ENCODE data around the gene ZNF428.

ZNF428 gene, protein sequence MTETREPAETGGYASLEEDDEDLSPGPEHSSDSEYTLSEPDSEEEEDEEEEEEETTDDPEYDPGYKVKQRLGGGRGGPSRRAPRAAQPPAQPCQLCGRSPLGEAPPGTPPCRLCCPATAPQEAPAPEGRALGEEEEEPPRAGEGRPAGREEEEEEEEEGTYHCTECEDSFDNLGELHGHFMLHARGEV

DNA sequence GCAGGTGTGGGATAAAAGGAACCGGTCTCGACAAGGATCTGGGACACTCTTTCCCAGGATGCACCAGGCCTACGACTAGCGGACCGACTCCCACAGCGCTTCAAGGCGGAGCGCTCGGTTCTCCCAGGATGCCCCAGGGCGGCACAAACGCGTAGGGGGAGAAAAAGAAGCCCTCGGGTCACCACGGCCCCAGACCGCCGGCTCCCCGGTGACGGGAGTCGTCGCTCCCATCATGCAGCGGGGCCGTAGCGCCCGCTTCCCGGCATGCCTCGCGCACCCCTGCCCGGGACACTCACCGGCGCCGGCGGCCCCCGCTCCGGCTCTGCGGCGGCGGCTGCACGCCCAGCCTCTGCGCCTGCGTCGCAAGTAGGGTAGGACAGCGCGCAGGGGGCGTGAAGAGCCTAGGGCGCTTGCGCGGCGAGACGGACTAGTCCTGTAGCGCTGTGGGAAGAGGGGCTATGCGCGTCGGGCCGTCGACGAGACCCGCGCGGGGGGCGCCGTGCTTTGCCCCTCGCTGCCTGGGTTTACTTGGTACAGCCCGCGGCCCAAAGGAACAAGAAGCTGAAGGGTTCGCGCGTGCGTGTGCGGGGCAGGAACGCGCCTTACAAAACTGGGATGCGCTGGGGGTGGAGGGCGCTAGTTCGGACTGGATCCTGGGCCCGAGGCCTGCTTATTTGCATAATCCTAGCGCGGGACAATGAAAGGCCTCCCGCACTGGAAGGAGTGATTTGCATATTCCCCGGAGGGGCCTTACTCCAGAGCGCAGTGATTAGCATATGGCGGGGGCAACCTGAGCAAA is at the start of gene ZNF428:
Gene ZNF428 (minus strand): TSS at position 368 of the 799 bp plus-strand sequence. CDS start 5,325 bp downstream, outside the sequence.
- Histone ChIP-seq H3K27me3 (replicated peaks; ENCODE audit: control insufficient read depth, insufficient read depth, low read length) (no peaks in the 10 kb centered on the region), H3K4me3 (replicated peaks; ENCODE audit: low read depth, low read length) (peak within 1 kb of the TSS; percentile 84), H3K36me3 (ENCODE audit: control insufficient read depth, insufficient read depth, low read length) (no peaks in the 10 kb centered on the region)
- TF ChIP-seq, protein P1, sequence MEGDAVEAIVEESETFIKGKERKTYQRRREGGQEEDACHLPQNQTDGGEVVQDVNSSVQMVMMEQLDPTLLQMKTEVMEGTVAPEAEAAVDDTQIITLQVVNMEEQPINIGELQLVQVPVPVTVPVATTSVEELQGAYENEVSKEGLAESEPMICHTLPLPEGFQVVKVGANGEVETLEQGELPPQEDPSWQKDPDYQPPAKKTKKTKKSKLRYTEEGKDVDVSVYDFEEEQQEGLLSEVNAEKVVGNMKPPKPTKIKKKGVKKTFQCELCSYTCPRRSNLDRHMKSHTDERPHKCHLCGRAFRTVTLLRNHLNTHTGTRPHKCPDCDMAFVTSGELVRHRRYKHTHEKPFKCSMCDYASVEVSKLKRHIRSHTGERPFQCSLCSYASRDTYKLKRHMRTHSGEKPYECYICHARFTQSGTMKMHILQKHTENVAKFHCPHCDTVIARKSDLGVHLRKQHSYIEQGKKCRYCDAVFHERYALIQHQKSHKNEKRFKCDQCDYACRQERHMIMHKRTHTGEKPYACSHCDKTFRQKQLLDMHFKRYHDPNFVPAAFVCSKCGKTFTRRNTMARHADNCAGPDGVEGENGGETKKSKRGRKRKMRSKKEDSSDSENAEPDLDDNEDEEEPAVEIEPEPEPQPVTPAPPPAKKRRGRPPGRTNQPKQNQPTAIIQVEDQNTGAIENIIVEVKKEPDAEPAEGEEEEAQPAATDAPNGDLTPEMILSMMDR (IDR thresholded peaks at IDR 0.05; ENCODE audit: insufficient read depth, low read length, poor library complexity, severe bottlenecking): no peak
- peak; percentile 92 for DNase-seq (ENCODE audit: extremely low read depth, insufficient read length)

DNA sequence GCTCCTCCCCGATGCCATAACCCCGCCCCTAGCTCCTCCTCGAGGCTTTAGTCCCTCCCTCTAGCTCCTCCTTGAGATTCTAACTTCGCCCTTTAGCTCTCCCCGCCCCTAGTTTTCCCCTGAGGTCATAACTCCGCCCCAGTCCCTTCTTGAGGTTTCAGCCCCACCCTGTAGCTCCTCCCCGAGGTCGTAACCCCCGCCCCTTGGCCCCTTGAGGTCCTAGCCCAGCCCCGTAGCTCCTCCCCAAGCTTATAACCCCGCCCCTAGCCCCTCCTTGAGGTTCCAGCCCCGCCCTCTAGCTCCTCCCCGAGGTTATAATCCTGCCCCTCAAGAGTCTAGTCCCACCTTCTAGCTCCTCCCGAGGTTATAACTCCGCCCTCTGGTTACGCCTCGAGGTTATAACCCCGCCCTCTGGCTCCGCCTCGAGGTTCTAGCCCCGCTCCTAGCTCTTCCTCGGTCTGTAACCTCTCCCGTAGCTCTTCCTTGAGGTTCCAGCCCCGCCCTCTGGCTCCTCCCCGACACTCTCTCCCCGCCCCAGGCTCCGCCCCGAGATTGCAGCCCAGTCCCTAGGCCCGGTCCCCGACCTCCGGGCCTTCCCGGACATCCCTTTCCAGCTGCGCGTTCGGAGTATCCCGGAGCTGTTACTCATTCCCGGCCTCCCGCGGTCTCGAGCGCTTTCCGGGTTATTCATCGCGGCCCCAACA is 49.1 kb upstream of the ZNF428 start:
- TF ChIP-seq, protein P1 (IDR thresholded peaks at IDR 0.05; ENCODE audit: insufficient read depth, low read length, poor library complexity, severe bottlenecking): no peak
- Histone ChIP-seq H3K4me3 (replicated peaks; ENCODE audit: low read depth, low read length) (peak overlapping the region; percentile 60), H3K36me3 (ENCODE audit: control insufficient read depth, insufficient read depth, low read length) (no peaks in the 10 kb centered on the region), H3K27me3 (replicated peaks; ENCODE audit: control insufficient read depth, insufficient read depth, low read length) (no peaks in the 10 kb centered on the region; the same call in none of the 2 replicates)
- peak; percentile 91 for DNase-seq (ENCODE audit: extremely low read depth, insufficient read length)

DNA sequence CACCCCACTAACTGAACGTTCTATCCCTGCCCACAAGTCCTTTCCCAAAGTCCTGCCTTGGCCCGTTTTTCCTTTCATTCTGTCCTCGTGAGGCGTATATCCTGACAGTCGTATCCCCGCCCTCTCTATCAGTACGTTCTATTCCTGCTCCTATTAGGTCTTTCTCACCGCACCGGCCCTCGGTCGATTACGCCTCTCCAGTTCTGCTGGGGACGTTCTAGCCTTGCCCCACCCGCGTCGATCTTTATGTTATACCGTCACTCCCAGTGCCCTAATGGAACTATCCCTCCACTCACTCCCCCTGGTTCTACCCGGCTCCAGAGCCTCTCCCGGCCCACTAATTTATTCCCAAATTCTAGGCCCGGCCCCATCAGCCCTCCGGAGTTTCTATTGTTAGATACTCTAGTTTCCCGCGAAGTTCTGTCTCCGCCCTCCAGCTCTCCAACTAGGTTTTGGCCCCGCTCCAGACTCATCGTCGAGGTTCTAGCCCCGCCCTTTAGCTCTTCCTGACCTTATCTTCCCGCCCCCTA is 48.5 kb upstream of the ZNF428 start:
- H3K4me3 ChIP-seq (replicated peaks; ENCODE audit: low read depth, low read length): 0 out of 2 replicates have a peak overlapping the region, but pooled peaks have one; percentile 15
- TF ChIP-seq, protein P1 (IDR thresholded peaks at IDR 0.05; ENCODE audit: insufficient read depth, low read length, poor library complexity, severe bottlenecking): no peak
- no peak for DNase-seq (ENCODE audit: extremely low read depth, insufficient read length)

DNA sequence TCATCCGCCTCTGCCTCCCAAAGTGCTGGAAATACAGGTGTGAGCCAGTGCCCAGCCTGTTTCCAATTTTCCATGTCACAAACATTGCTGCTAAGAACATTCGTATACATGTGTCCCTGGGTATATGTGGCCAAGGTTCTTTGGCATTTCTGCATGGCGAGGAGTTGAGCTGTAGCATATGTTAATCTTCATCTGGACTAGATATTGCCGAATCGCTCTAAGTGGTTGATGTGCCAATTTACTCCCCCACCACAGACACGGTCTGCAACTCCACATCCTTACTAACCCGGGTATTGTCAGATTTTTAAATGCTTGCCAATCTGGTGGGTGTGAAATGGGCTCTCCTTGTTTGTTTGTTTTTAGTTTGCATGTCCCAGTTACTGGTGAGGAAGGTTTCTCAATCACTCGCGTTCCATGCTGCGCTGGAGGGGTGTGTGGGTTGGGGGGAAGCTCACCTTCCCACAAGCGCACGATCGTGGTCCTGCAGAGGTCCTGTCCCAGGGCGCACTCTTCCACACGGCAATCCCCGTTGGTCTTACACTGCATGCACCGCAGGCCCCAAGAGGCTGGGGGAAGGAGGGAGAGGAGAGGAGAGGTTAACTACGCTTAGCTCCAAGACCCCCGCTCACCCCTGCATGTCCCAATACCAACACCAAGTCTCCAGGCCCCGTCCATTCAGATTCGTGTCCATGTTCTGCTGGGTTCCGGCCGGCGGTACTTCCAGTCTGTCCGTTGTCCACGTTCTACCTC is 47.9 kb upstream of the ZNF428 start:
- Histone ChIP-seq H3K4me3 (replicated peaks; ENCODE audit: low read depth, low read length) (no peak overlapping the region), H3K27me3 (replicated peaks; ENCODE audit: control insufficient read depth, insufficient read depth, low read length) (no peaks in the 10 kb centered on the region; the same call in none of the 2 replicates), H3K36me3 (ENCODE audit: control insufficient read depth, insufficient read depth, low read length) (no peaks in the 10 kb centered on the region)
- TF ChIP-seq, protein P1 (IDR thresholded peaks at IDR 0.05; ENCODE audit: insufficient read depth, low read length, poor library complexity, severe bottlenecking): no peak
- no peak for DNase-seq (ENCODE audit: extremely low read depth, insufficient read length)

More for the DNA sequence above, 48.5 kb upstream of the ZNF428 start:
- Histone ChIP-seq H3K27me3 (replicated peaks; ENCODE audit: control insufficient read depth, insufficient read depth, low read length) (no peaks in the 10 kb centered on the region; the same call in none of the 2 replicates), H3K36me3 (ENCODE audit: control insufficient read depth, insufficient read depth, low read length) (no peaks in the 10 kb centered on the region)

DNA sequence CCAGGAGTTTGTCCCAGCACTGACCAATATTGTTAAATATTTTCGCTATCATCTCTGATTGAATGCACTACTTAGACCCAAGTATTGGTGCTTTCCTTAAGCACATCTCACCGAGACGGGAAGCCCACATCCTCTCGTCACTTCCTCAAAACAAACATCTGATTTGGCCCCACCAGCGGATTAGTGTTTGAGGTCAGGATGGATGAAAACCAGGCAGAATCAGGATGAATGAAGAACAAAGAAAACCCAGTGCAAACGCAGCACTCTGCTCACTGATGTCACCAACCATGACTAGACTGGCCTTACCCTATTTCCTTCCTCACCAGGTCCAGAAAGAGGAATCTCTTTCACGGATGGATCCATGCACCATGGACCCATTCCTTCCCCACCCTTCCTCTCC is 44.6 kb upstream of the ZNF428 start:
- H3K4me3 ChIP-seq (replicated peaks; ENCODE audit: low read depth, low read length): no peak overlapping the region
- TF ChIP-seq, protein P1 (IDR thresholded peaks at IDR 0.05; ENCODE audit: insufficient read depth, low read length, poor library complexity, severe bottlenecking): no peak
- DNase-seq (ENCODE audit: extremely low read depth, insufficient read length): no peak
- no peaks in the 10 kb centered on the region; the same call in 1 of the 2 replicates for H3K27me3 ChIP-seq (replicated peaks; ENCODE audit: control insufficient read depth, insufficient read depth, low read length)
- H3K36me3 ChIP-seq (ENCODE audit: control insufficient read depth, insufficient read depth, low read length): no peaks in the 10 kb centered on the region
